GM19043 (cell line): ENCODE data around the gene ARSB.
"Not testable (repeated sequence)": the region's sequence is repeated elsewhere in the genome, so short reads cannot be mapped to it uniquely, and the experiment has no call there.

Source experiments
- ATAC-seq: cut with Tn5 transposase; IDR thresholded peaks from one replicate; pipeline ENCODE4 v1.9.1; 2021; ENCODE audit warnings: low read depth; ENCODE audit not compliant: unreplicated experiment

Gene ARSB

GRCh38 chr5:78997090-78997489 lies 12.0 kb upstream of the ARSB start:
- ATAC-seq = no peak

GRCh38 chr5:78995521-78996007 lies 10.5 kb upstream of the ARSB start:
- ATAC-seq = no peak

GRCh38 chr5:78993165-78993564 lies 8.1 kb upstream of the ARSB start:
- ATAC-seq = no peak

GRCh38 chr5:78992146-78992545 lies 7.0 kb upstream of the ARSB start:
- ATAC-seq = no peak

GRCh38 chr5:78989080-78989479 lies 4.0 kb upstream of the ARSB start:
- no peak for ATAC-seq

GRCh38 chr5:78985725-78986223 lies 664 bp upstream of the ARSB start:
- ATAC-seq = peak; percentile 52

- peak; percentile 44 for ATAC-seq
Measured at GRCh38 chr5:78984439-78985115, 533 bp downstream of the ARSB start.

- peak; percentile 2 for ATAC-seq
Measured at GRCh38 chr5:78983601-78984438, 1.3 kb downstream of the ARSB start.

GRCh38 chr5:78983194-78983593 lies 1.9 kb downstream of the ARSB start:
- ATAC-seq = not testable (repeated sequence)

GRCh38 chr5:78979909-78980308 lies 5.2 kb downstream of the ARSB start:
- no peak for ATAC-seq

GRCh38 chr5:78979117-78979742 lies 5.9 kb downstream of the ARSB start:
- ATAC-seq = no peak

GRCh38 chr5:78975035-78975434 lies 10.1 kb downstream of the ARSB start:
- ATAC-seq = no peak

- no peak for ATAC-seq
Measured at GRCh38 chr5:78974601-78975000, 10.5 kb downstream of the ARSB start.

GRCh38 chr5:78974011-78974410 lies 11.1 kb downstream of the ARSB start:
- no peak for ATAC-seq

- no peak for ATAC-seq
Measured at GRCh38 chr5:78972654-78973428, 12.3 kb downstream of the ARSB start.

- ATAC-seq = no peak
Measured at GRCh38 chr5:78971998-78972397, 13.1 kb downstream of the ARSB start.

GRCh38 chr5:78968781-78969180 lies 16.3 kb downstream of the ARSB start:
- no peak for ATAC-seq

- ATAC-seq = no peak
Measured at GRCh38 chr5:78964889-78965288, 20.2 kb downstream of the ARSB start.

GRCh38 chr5:78961743-78962142 lies 23.4 kb downstream of the ARSB start:
- ATAC-seq = no peak

- ATAC-seq = no peak
Measured at GRCh38 chr5:78959767-78960166, 25.3 kb downstream of the ARSB start.
